ENCODE measurements around the gene ZBTB5. TPM values are rescaled to one million over a fixed set of nuclear protein-coding genes. Genes with fewer than 3 reads are reported as not detected.
A peak's percentile ranks its signal among the peaks of the same experiment; 100 is the strongest.

ZBTB5 gene
- total and polyA plus RNA-seq, 2 experiments from 2014 or later: 1.8 to 8.3 TPM

DNA sequence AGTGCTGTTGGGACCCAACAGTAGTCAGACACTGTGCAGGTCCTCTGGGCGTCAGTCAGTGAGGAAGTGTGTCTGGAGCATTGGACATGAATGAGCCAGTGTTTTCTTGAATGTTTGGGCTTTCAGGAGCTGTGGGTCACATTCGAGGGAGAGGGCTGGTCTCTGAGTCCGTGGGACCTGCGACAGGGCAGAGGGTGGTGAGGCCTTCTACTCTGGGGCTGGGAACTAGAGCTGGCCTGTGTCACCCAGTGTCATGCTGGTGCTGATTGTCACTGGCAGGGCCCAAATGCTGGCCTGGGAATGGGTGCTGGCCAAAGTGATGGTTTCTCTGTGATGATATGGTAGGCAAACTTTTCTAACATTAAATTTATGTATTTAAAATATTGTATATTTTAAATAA lies 30.8 kb upstream of the ZBTB5 start:
- no peak for DNase-seq
- Histone ChIP-seq H3K9me3 (ENCODE audit: low read depth) (no peaks in the 10 kb centered on the region), H3K27ac (no peak overlapping the region), H3F3A (ENCODE audit: insufficient read depth) (no peaks in the 10 kb centered on the region), H3K4me3 (no peak overlapping the region), H3K9ac (no peak overlapping the region), H2AFZ (no peak overlapping the region), H3K9me2 (ENCODE audit: insufficient read depth) (no peaks in the 10 kb centered on the region), H3K79me2 (ENCODE audit: insufficient read depth) (peaks cover 2% of the 10 kb centered on the region), H3K36me3 (ENCODE audit: low read depth) (peaks cover 55% of the 10 kb centered on the region), H3K4me2 (ENCODE audit: unreplicated experiment) (no peak overlapping the region), H3K27me3 (replicated peaks; ENCODE audit: insufficient read depth) (no peaks in the 10 kb centered on the region), H4K20me1 (ENCODE audit: insufficient read depth) (no peaks in the 10 kb centered on the region), H3K4me1 (ENCODE audit: insufficient read depth) (no peaks in the 10 kb centered on the region)
- 83 to 92% methylated on average over 4 of the region's 4 CpGs for whole genome bisulfite sequencing, 2 experiments (ENCODE audit: low coverage in 1 of 2, low lambda C conversion rate in 2 of 2, missing lambda C conversion rate in 2 of 2)
- in situ Hi-C loops (cut with MboI): loop anchor here (25.0 kb wide), 1 partner anchor 891 kb away; the partner anchor contains the start of gene ALDH1B1
- TF ChIP-seq EZH2 (IDR thresholded peaks at IDR 0.05; ENCODE audit: insufficient read depth, poor library complexity, severe bottlenecking) (no peak), EZH2phosphoT487 (IDR thresholded peaks at IDR 0.05; ENCODE audit: insufficient read depth, low read depth) (no peak)

DNA sequence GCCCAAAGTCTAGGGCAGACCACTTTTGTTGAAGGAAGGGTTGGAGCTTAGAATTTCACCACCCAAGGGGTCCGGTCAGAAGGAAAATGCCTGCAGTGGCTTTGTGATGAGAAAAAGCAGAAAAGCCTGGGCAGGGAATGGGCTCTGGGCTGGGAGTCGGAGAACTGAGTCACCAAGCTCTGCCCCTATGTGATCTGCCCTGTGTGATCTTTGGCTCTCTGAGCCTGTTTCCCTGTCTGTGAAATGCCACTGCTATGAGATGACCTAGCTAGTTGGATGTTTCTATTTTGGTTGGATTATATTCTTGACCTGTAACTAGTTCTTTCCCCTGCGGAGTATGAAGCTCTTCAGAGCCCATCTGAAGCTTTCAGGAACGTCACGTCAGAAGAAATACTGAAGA lies 30.3 kb upstream of the ZBTB5 start:
- no peaks in the 10 kb centered on the region for H3K27me3 ChIP-seq (replicated peaks; ENCODE audit: insufficient read depth)
- peaks cover 7% of the 10 kb centered on the region for H3K79me2 ChIP-seq (ENCODE audit: insufficient read depth)
- H3F3A ChIP-seq (ENCODE audit: insufficient read depth): no peaks in the 10 kb centered on the region
- no peak overlapping the region for H3K4me2 ChIP-seq (ENCODE audit: unreplicated experiment)
- no peaks in the 10 kb centered on the region for H4K20me1 ChIP-seq (ENCODE audit: insufficient read depth)
- no peaks in the 10 kb centered on the region for H3K9me3 ChIP-seq (ENCODE audit: low read depth)
- no peak overlapping the region for H3K4me3 ChIP-seq
- DNase-seq: no peak
- H3K27ac ChIP-seq: no peak overlapping the region
- in situ Hi-C loops (cut with MboI): loop anchor here (25.0 kb wide), 1 partner anchor 892 kb away; the partner anchor contains the start of gene ALDH1B1
- no peaks in the 10 kb centered on the region for H3K9me2 ChIP-seq (ENCODE audit: insufficient read depth)
- H2AFZ ChIP-seq: no peak overlapping the region
- no peak overlapping the region for H3K9ac ChIP-seq
- WGBS, 2 experiments (ENCODE audit: low coverage in 1 of 2, low lambda C conversion rate in 2 of 2, missing lambda C conversion rate in 2 of 2): 97 to 98% methylated on average over 5 of the region's 5 CpGs
- TF ChIP-seq EZH2 (IDR thresholded peaks at IDR 0.05; ENCODE audit: insufficient read depth, poor library complexity, severe bottlenecking) (no peak), EZH2phosphoT487 (IDR thresholded peaks at IDR 0.05; ENCODE audit: insufficient read depth, low read depth) (no peak)
- peaks cover 54% of the 10 kb centered on the region for H3K36me3 ChIP-seq (ENCODE audit: low read depth)
- H3K4me1 ChIP-seq (ENCODE audit: insufficient read depth): no peaks in the 10 kb centered on the region

- Histone ChIP-seq H3F3A (ENCODE audit: insufficient read depth) (peaks cover 15% of the 10 kb centered on the region), H4K20me1 (ENCODE audit: insufficient read depth) (no peaks in the 10 kb centered on the region), H2AFZ (no peak overlapping the region), H3K27ac (no peak overlapping the region), H3K4me2 (ENCODE audit: unreplicated experiment) (no peak overlapping the region), H3K27me3 (replicated peaks; ENCODE audit: insufficient read depth) (no peaks in the 10 kb centered on the region), H3K9ac (no peak overlapping the region), H3K4me3 (no peak overlapping the region), H3K9me3 (ENCODE audit: low read depth) (no peaks in the 10 kb centered on the region), H3K36me3 (ENCODE audit: low read depth) (peaks cover 55% of the 10 kb centered on the region), H3K4me1 (ENCODE audit: insufficient read depth) (peaks cover 12% of the 10 kb centered on the region), H3K79me2 (ENCODE audit: insufficient read depth) (peaks cover 26% of the 10 kb centered on the region), H3K9me2 (ENCODE audit: insufficient read depth) (no peaks in the 10 kb centered on the region)
- TF ChIP-seq EZH2 (IDR thresholded peaks at IDR 0.05; ENCODE audit: insufficient read depth, poor library complexity, severe bottlenecking) (no peak), EZH2phosphoT487 (IDR thresholded peaks at IDR 0.05; ENCODE audit: insufficient read depth, low read depth) (no peak)
- no peak for DNase-seq
- 80 to 96% methylated on average over 1 of the region's 1 CpG for WGBS, 2 experiments (ENCODE audit: low coverage in 1 of 2, low lambda C conversion rate in 2 of 2, missing lambda C conversion rate in 2 of 2)
- in situ Hi-C loops (cut with MboI): loop anchor here (25.0 kb wide), 1 partner anchor 895 kb away; the partner anchor contains the start of gene ALDH1B1
Measured at GRCh38 chr9:37491939-37492338, 26.7 kb upstream of the ZBTB5 start.

DNA sequence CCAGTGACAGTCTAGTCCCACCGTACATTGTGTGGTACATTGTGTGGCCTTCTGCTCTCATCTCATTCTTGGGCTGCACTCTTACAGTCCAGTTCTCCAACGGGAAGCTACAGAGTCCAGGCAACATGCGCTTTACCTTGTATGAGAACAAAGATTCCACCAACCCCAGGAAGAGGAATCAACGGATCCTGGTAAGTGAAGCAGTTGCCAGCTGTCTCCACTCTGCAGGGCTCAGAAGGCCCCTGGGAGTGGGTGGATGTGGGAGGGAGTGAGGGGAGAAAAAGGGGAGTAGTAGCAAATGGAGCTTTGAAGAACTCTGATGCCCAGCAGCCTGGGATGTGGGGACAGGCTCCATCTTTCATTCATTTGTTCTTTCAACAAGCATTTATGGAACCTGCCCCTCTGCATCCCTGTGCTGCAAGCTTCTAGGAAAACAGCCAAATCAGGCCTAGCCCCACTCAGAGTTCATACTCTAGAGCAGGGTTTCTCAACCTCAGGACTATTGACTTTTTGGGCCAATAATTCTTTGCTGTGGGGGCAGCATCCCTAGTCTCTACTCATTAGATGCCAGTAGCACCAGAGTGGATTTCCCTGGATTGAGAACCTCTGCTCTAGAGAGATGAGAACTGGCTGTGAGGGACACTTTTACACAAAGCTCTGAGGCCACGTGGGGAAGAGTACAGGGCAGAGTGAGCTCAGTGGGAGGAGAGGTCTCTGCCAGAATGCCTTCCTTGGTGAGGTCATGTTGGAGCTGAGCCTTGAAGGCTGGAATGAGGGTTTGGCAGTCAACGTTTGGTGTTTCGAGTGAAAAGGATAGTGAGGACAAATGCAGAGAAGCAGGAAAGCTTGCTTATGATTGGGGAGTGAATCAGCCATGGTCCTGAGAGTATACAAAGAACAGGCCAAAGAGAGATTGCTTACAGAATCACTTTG lies 21.6 kb upstream of the ZBTB5 start:
- H3K79me2 ChIP-seq (ENCODE audit: insufficient read depth): peaks cover 35% of the 10 kb centered on the region
- peaks cover 24% of the 10 kb centered on the region for H3F3A ChIP-seq (ENCODE audit: insufficient read depth)
- peak overlapping the region; percentile 95 for H3K27ac ChIP-seq
- H3K4me3 ChIP-seq: peak overlapping the region; percentile 86
- in situ Hi-C loops (cut with MboI): loop anchor here (25.0 kb wide), 1 partner anchor 900 kb away; the partner anchor contains the start of gene ALDH1B1
- no peaks in the 10 kb centered on the region for H3K9me3 ChIP-seq (ENCODE audit: low read depth)
- peak overlapping the region; percentile 92 for H3K4me2 ChIP-seq (ENCODE audit: unreplicated experiment)
- peak overlapping the region; percentile 89 for H2AFZ ChIP-seq
- TF ChIP-seq EZH2phosphoT487 (IDR thresholded peaks at IDR 0.05; ENCODE audit: insufficient read depth, low read depth): no peak
- TF ChIP-seq EZH2 (IDR thresholded peaks at IDR 0.05; ENCODE audit: insufficient read depth, poor library complexity, severe bottlenecking): no peak
- peak; percentile 98 for DNase-seq
- peak overlapping the region; percentile 90 for H3K9ac ChIP-seq
- peaks cover 20% of the 10 kb centered on the region for H3K36me3 ChIP-seq (ENCODE audit: low read depth)
- no peaks in the 10 kb centered on the region for H3K9me2 ChIP-seq (ENCODE audit: insufficient read depth)
- no peaks in the 10 kb centered on the region for H4K20me1 ChIP-seq (ENCODE audit: insufficient read depth)
- 2 to 3% methylated on average over 7 of the region's 7 CpGs for WGBS, 2 experiments (ENCODE audit: low coverage in 1 of 2, low lambda C conversion rate in 2 of 2, missing lambda C conversion rate in 2 of 2)
- peaks cover 23% of the 10 kb centered on the region for H3K4me1 ChIP-seq (ENCODE audit: insufficient read depth)
- H3K27me3 ChIP-seq (replicated peaks; ENCODE audit: insufficient read depth): no peaks in the 10 kb centered on the region

Data from GM23248 (cell line).